Stimulated activated naive CD8-positive, alpha-beta T cell treated with anti-CD3 and anti-CD28 coated beads, Interleukin-15, amount 100 ng/mL, for 72 hours (primary cell): ENCODE measurements around the gene TRIM45.
"Not testable (repeated sequence)": the region's sequence is repeated elsewhere in the genome, so short reads cannot be mapped to it uniquely, and the experiment has no call there.

Source experiments
- ATAC-seq: fragments of 150-1000 bp; cut with Tn5 transposase; 2 replicates; pipeline ENCODE4 v1.10.0; 2021; ENCODE audit warnings: mild to moderate bottlenecking, moderate library complexity
- DNase-seq, 2 donors: peaks; one replicate each; pipeline ENCODE4 v3.0.0; 2021 to 2022
- H3K27ac Mint-ChIP-seq, 2 donors: one replicate each; pipeline ENCODE4 v1.8.0; 2022; ENCODE audit warnings: mild to moderate bottlenecking in 2 of 2, mixed read lengths in 2 of 2, moderate library complexity in 2 of 2
- H3K27me3 Mint-ChIP-seq: one replicate; pipeline ENCODE4 v1.8.0; 2022; ENCODE audit warnings: mixed read lengths
- H3K4me1 Mint-ChIP-seq: one replicate; pipeline ENCODE4 v1.8.0; 2022; ENCODE audit warnings: mild to moderate bottlenecking, mixed read lengths
- H3K4me3 Mint-ChIP-seq, 2 donors: one replicate each; pipeline ENCODE4 v1.8.0; 2022; ENCODE audit warnings: mild to moderate bottlenecking in 2 of 2, mixed read lengths in 2 of 2, moderate library complexity in 1 of 2
- H3K9me3 Mint-ChIP-seq, 2 donors: one replicate each; pipeline ENCODE4 v1.8.0; 2022; ENCODE audit warnings: mixed read lengths in 2 of 2

Gene TRIM45

GRCh38 chr1:117143172-117143571 lies 21.6 kb upstream of the TRIM45 start:
- Mint-ChIP-seq H3K27me3 (peaks cover 13% of the 10 kb centered on the region), H3K4me1 (no peaks in the 10 kb centered on the region), H3K4me3 (no peak overlapping the region), H3K27ac (no peak overlapping the region), H3K9me3 (no peaks in the 10 kb centered on the region)
- DNase-seq: no peak
- no peak for ATAC-seq

- H3K4me3 Mint-ChIP-seq: no peak overlapping the region
- no peak for ATAC-seq
- peaks cover 13% of the 10 kb centered on the region for H3K27me3 Mint-ChIP-seq
- H3K27ac Mint-ChIP-seq: no peak overlapping the region
- no peaks in the 10 kb centered on the region for H3K4me1 Mint-ChIP-seq
- H3K9me3 Mint-ChIP-seq: no peaks in the 10 kb centered on the region
- no peak for DNase-seq
Measured at GRCh38 chr1:117142200-117142599, 20.7 kb upstream of the TRIM45 start.

- H3K9me3 Mint-ChIP-seq: no peaks in the 10 kb centered on the region
- no peak overlapping the region for H3K27ac Mint-ChIP-seq
- H3K27me3 Mint-ChIP-seq: no peaks in the 10 kb centered on the region
- H3K4me3 Mint-ChIP-seq: no peak overlapping the region
- no peak for ATAC-seq
- no peaks in the 10 kb centered on the region for H3K4me1 Mint-ChIP-seq
- no peak for DNase-seq
Measured at GRCh38 chr1:117138561-117138960, 17.0 kb upstream of the TRIM45 start.

- Mint-ChIP-seq H3K4me1 (no peaks in the 10 kb centered on the region), H3K4me3 (no peak overlapping the region), H3K9me3 (no peaks in the 10 kb centered on the region), H3K27me3 (no peaks in the 10 kb centered on the region), H3K27ac (no peak overlapping the region)
- no peak for DNase-seq
- no peak for ATAC-seq
Measured at GRCh38 chr1:117138106-117138505, 16.6 kb upstream of the TRIM45 start.

GRCh38 chr1:117137281-117137855 lies 15.8 kb upstream of the TRIM45 start:
- Mint-ChIP-seq H3K27me3 (no peaks in the 10 kb centered on the region), H3K27ac (no peak overlapping the region), H3K4me1 (no peaks in the 10 kb centered on the region), H3K4me3 (no peak overlapping the region), H3K9me3 (no peaks in the 10 kb centered on the region)
- DNase-seq (no peak), ATAC-seq (no peak)

GRCh38 chr1:117136749-117137148 lies 15.2 kb upstream of the TRIM45 start:
- H3K4me3 Mint-ChIP-seq: no peak overlapping the region
- no peak for ATAC-seq
- no peak overlapping the region for H3K27ac Mint-ChIP-seq
- DNase-seq: no peak
- H3K4me1 Mint-ChIP-seq: no peaks in the 10 kb centered on the region
- H3K9me3 Mint-ChIP-seq: no peaks in the 10 kb centered on the region
- no peaks in the 10 kb centered on the region for H3K27me3 Mint-ChIP-seq

- Mint-ChIP-seq H3K4me1 (no peaks in the 10 kb centered on the region), H3K27ac (no peak overlapping the region), H3K9me3 (no peaks in the 10 kb centered on the region), H3K27me3 (no peaks in the 10 kb centered on the region), H3K4me3 (no peak overlapping the region)
- DNase-seq (no peak), ATAC-seq (no peak)
Measured at GRCh38 chr1:117135329-117135728, 13.8 kb upstream of the TRIM45 start.

GRCh38 chr1:117130526-117130925 lies 9.0 kb upstream of the TRIM45 start:
- H3K27me3 Mint-ChIP-seq: no peaks in the 10 kb centered on the region
- no peak overlapping the region for H3K4me3 Mint-ChIP-seq
- no peaks in the 10 kb centered on the region for H3K9me3 Mint-ChIP-seq
- no peak overlapping the region for H3K27ac Mint-ChIP-seq
- no peak for DNase-seq
- no peak for ATAC-seq
- no peaks in the 10 kb centered on the region for H3K4me1 Mint-ChIP-seq

- Mint-ChIP-seq H3K27me3 (no peaks in the 10 kb centered on the region), H3K4me3 (no peak overlapping the region), H3K9me3 (no peaks in the 10 kb centered on the region), H3K27ac (peak overlapping the region in 1 of 2 donors; percentile 22), H3K4me1 (no peaks in the 10 kb centered on the region)
- DNase-seq (no peak), ATAC-seq (peak; percentile 50)
Measured at GRCh38 chr1:117128323-117129079, 7.0 kb upstream of the TRIM45 start.

GRCh38 chr1:117127795-117128194 lies 6.2 kb upstream of the TRIM45 start:
- Mint-ChIP-seq H3K27ac (no peak overlapping the region), H3K4me1 (no peaks in the 10 kb centered on the region), H3K9me3 (no peaks in the 10 kb centered on the region), H3K27me3 (no peaks in the 10 kb centered on the region), H3K4me3 (no peak overlapping the region)
- no peak for ATAC-seq
- no peak for DNase-seq

GRCh38 chr1:117124661-117125060 lies 3.1 kb upstream of the TRIM45 start:
- Mint-ChIP-seq H3K27me3 (peaks cover 10% of the 10 kb centered on the region), H3K4me3 (no peak overlapping the region), H3K27ac (no peak overlapping the region), H3K9me3 (no peaks in the 10 kb centered on the region), H3K4me1 (peaks cover 7% of the 10 kb centered on the region)
- DNase-seq (no peak), ATAC-seq (no peak)

- no peak for DNase-seq
- ATAC-seq: no peak
- Mint-ChIP-seq H3K27me3 (peaks cover 13% of the 10 kb centered on the region), H3K9me3 (no peaks in the 10 kb centered on the region), H3K27ac (no peak overlapping the region), H3K4me3 (no peak overlapping the region), H3K4me1 (peaks cover 7% of the 10 kb centered on the region)
Measured at GRCh38 chr1:117123274-117123673, 1.7 kb upstream of the TRIM45 start.

GRCh38 chr1:117122330-117123025 lies 929 bp upstream of the TRIM45 start:
- DNase-seq (no peak), ATAC-seq (no peak)
- Mint-ChIP-seq H3K27me3 (peaks cover 18% of the 10 kb centered on the region), H3K4me3 (peak overlapping the region; percentile 80 to 85), H3K9me3 (no peaks in the 10 kb centered on the region), H3K27ac (peak overlapping the region; percentile 2 to 27), H3K4me1 (peaks cover 7% of the 10 kb centered on the region)

- Mint-ChIP-seq H3K4me1 (peaks cover 7% of the 10 kb centered on the region), H3K9me3 (no peaks in the 10 kb centered on the region), H3K27me3 (peaks cover 29% of the 10 kb centered on the region), H3K4me3 (peak overlapping the region; percentile 80 to 85), H3K27ac (peak overlapping the region in 1 of 2 donors; percentile 28)
- ATAC-seq (no peak), DNase-seq (no peak)
Measured at GRCh38 chr1:117120774-117121588, 568 bp downstream of the TRIM45 start.

GRCh38 chr1:117119144-117119543 lies 2.4 kb downstream of the TRIM45 start:
- not testable (repeated sequence) for ATAC-seq, DNase-seq, H3K9me3 Mint-ChIP-seq, H3K27ac Mint-ChIP-seq, H3K4me3 Mint-ChIP-seq, H3K4me1 Mint-ChIP-seq
- peaks cover 29% of the 10 kb centered on the region for H3K27me3 Mint-ChIP-seq
